ENCODE data around the gene RTP1. TPM values are rescaled to one million over a fixed set of nuclear protein-coding genes. Genes with fewer than 3 reads are reported as not detected.

RTP1 gene
- total and polyA plus RNA-seq, 2 experiments from 2014 or later: 4.4 to 6.3 TPM

DNA sequence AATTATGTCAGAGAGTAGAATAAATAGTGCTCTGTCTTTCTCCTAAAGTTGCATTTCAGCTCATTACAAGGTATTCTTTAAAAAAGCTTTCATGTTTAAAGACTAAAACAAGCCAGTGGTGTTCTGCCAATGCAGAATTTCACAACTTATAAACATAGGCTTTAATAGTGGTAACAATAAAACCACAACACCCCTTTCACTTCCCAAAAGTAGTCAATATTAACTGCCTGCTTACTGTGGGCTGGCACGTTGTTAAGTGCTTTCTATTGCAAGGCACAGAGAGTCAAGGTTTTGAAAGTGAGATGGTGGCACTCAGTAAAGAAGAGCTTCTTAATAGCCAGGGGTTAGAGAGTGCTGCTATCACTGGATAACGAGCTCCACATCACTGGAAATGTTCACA is 8.4 kb upstream of the RTP1 start:
- H2AFZ ChIP-seq: no peak overlapping the region
- no peaks in the 10 kb centered on the region for H3K79me2 ChIP-seq (replicated peaks; ENCODE audit: insufficient read depth)
- ATAC-seq: no peak
- TF ChIP-seq, protein P1, sequence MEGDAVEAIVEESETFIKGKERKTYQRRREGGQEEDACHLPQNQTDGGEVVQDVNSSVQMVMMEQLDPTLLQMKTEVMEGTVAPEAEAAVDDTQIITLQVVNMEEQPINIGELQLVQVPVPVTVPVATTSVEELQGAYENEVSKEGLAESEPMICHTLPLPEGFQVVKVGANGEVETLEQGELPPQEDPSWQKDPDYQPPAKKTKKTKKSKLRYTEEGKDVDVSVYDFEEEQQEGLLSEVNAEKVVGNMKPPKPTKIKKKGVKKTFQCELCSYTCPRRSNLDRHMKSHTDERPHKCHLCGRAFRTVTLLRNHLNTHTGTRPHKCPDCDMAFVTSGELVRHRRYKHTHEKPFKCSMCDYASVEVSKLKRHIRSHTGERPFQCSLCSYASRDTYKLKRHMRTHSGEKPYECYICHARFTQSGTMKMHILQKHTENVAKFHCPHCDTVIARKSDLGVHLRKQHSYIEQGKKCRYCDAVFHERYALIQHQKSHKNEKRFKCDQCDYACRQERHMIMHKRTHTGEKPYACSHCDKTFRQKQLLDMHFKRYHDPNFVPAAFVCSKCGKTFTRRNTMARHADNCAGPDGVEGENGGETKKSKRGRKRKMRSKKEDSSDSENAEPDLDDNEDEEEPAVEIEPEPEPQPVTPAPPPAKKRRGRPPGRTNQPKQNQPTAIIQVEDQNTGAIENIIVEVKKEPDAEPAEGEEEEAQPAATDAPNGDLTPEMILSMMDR (conservative IDR thresholded peaks at IDR 0.05; ENCODE audit: low read depth in 2 of 2): no peak
- TF ChIP-seq, protein P2, sequence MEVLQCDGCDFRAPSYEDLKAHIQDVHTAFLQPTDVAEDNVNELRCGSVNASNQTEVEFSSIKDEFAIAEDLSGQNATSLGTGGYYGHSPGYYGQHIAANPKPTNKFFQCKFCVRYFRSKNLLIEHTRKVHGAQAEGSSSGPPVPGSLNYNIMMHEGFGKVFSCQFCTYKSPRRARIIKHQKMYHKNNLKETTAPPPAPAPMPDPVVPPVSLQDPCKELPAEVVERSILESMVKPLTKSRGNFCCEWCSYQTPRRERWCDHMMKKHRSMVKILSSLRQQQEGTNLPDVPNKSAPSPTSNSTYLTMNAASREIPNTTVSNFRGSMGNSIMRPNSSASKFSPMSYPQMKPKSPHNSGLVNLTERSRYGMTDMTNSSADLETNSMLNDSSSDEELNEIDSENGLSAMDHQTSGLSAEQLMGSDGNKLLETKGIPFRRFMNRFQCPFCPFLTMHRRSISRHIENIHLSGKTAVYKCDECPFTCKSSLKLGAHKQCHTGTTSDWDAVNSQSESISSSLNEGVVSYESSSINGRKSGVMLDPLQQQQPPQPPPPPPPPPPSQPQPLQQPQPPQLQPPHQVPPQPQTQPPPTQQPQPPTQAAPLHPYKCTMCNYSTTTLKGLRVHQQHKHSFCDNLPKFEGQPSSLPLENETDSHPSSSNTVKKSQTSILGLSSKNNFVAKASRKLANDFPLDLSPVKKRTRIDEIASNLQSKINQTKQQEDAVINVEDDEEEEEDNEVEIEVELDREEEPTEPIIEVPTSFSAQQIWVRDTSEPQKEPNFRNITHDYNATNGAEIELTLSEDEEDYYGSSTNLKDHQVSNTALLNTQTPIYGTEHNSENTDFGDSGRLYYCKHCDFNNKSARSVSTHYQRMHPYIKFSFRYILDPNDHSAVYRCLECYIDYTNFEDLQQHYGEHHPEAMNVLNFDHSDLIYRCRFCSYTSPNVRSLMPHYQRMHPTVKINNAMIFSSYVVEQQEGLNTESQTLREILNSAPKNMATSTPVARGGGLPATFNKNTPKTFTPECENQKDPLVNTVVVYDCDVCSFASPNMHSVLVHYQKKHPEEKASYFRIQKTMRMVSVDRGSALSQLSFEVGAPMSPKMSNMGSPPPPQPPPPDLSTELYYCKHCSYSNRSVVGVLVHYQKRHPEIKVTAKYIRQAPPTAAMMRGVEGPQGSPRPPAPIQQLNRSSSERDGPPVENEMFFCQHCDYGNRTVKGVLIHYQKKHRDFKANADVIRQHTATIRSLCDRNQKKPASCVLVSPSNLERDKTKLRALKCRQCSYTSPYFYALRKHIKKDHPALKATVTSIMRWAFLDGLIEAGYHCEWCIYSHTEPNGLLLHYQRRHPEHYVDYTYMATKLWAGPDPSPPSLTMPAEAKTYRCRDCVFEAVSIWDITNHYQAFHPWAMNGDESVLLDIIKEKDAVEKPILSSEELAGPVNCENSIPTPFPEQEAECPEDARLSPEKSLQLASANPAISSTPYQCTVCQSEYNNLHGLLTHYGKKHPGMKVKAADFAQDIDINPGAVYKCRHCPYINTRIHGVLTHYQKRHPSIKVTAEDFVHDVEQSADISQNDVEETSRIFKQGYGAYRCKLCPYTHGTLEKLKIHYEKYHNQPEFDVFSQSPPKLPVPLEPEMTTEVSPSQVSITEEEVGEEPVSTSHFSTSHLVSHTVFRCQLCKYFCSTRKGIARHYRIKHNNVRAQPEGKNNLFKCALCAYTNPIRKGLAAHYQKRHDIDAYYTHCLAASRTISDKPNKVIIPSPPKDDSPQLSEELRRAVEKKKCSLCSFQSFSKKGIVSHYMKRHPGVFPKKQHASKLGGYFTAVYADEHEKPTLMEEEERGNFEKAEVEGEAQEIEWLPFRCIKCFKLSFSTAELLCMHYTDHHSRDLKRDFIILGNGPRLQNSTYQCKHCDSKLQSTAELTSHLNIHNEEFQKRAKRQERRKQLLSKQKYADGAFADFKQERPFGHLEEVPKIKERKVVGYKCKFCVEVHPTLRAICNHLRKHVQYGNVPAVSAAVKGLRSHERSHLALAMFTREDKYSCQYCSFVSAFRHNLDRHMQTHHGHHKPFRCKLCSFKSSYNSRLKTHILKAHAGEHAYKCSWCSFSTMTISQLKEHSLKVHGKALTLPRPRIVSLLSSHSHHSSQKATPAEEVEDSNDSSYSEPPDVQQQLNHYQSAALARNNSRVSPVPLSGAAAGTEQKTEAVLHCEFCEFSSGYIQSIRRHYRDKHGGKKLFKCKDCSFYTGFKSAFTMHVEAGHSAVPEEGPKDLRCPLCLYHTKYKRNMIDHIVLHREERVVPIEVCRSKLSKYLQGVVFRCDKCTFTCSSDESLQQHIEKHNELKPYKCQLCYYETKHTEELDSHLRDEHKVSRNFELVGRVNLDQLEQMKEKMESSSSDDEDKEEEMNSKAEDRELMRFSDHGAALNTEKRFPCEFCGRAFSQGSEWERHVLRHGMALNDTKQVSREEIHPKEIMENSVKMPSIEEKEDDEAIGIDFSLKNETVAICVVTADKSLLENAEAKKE (CRISPR knock-in tag; IDR thresholded peaks at IDR 0.05): no peak
- TF ChIP-seq, protein P3, sequence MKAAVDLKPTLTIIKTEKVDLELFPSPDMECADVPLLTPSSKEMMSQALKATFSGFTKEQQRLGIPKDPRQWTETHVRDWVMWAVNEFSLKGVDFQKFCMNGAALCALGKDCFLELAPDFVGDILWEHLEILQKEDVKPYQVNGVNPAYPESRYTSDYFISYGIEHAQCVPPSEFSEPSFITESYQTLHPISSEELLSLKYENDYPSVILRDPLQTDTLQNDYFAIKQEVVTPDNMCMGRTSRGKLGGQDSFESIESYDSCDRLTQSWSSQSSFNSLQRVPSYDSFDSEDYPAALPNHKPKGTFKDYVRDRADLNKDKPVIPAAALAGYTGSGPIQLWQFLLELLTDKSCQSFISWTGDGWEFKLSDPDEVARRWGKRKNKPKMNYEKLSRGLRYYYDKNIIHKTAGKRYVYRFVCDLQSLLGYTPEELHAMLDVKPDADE (IDR thresholded peaks at IDR 0.05): no peak
- TF ChIP-seq EZH2 (IDR thresholded peaks at IDR 0.05; ENCODE audit: low read depth, unreplicated experiment): no peak
- TF ChIP-seq JUNB (IDR thresholded peaks at IDR 0.05; ENCODE audit: unreplicated experiment): no peak
- no peak for TF ChIP-seq ZNF114 (CRISPR knock-in tag; IDR thresholded peaks at IDR 0.05)
- no peak for TF ChIP-seq NANOG (IDR thresholded peaks at IDR 0.05; ENCODE audit: borderline replicate concordance)
- TF ChIP-seq STAT1 (IDR thresholded peaks at IDR 0.05; ENCODE audit: unreplicated experiment): no peak
- TF ChIP-seq POLR2AphosphoS5 (IDR thresholded peaks at IDR 0.05; ENCODE audit: low read depth): no peak
- no peak for TF ChIP-seq CREB1 (CRISPR knock-in tag; IDR thresholded peaks at IDR 0.05; ENCODE audit: low read depth)
- TF ChIP-seq ZNF331 (CRISPR knock-in tag; IDR thresholded peaks at IDR 0.05; ENCODE audit: low read depth): no peak
- no peak for TF ChIP-seq EZH2phosphoT487 (IDR thresholded peaks at IDR 0.05; ENCODE audit: unreplicated experiment)
- TF ChIP-seq, protein P4, sequence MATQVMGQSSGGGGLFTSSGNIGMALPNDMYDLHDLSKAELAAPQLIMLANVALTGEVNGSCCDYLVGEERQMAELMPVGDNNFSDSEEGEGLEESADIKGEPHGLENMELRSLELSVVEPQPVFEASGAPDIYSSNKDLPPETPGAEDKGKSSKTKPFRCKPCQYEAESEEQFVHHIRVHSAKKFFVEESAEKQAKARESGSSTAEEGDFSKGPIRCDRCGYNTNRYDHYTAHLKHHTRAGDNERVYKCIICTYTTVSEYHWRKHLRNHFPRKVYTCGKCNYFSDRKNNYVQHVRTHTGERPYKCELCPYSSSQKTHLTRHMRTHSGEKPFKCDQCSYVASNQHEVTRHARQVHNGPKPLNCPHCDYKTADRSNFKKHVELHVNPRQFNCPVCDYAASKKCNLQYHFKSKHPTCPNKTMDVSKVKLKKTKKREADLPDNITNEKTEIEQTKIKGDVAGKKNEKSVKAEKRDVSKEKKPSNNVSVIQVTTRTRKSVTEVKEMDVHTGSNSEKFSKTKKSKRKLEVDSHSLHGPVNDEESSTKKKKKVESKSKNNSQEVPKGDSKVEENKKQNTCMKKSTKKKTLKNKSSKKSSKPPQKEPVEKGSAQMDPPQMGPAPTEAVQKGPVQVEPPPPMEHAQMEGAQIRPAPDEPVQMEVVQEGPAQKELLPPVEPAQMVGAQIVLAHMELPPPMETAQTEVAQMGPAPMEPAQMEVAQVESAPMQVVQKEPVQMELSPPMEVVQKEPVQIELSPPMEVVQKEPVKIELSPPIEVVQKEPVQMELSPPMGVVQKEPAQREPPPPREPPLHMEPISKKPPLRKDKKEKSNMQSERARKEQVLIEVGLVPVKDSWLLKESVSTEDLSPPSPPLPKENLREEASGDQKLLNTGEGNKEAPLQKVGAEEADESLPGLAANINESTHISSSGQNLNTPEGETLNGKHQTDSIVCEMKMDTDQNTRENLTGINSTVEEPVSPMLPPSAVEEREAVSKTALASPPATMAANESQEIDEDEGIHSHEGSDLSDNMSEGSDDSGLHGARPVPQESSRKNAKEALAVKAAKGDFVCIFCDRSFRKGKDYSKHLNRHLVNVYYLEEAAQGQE (IDR thresholded peaks at IDR 0.05; ENCODE audit: unreplicated experiment): no peak
- no peak for DNase-seq (ENCODE audit: low spot score)
- no peak overlapping the region for H3K4me3 ChIP-seq
- no peaks in the 10 kb centered on the region; the same call in 1 of the 2 replicates for H3K36me3 ChIP-seq (ENCODE audit: insufficient read depth)
- H3F3A ChIP-seq (replicated peaks; ENCODE audit: low read depth): peaks cover 9% of the 10 kb centered on the region
- Mint-ChIP-seq H3K27ac (no peak overlapping the region), H3K36me3 (ENCODE audit: low read depth) (no peaks in the 10 kb centered on the region), H3K4me1 (peaks cover 27% of the 10 kb centered on the region), H3K4me3 (no peak overlapping the region), H3K27me3 (ENCODE audit: insufficient read depth, low read depth, poor library complexity) (no peaks in the 10 kb centered on the region), H3K9me3 (no peaks in the 10 kb centered on the region; the same call in 2 of the 3 replicates)
- H4K20me1 ChIP-seq (replicated peaks; ENCODE audit: insufficient read depth): no peaks in the 10 kb centered on the region
- H3K27ac ChIP-seq (ENCODE audit: low read depth): no peak overlapping the region
- no peak overlapping the region for H3K4me2 ChIP-seq
- H3K27me3 ChIP-seq (ENCODE audit: insufficient read depth): no peaks in the 10 kb centered on the region
- peaks cover 28% of the 10 kb centered on the region for H3K4me1 ChIP-seq (ENCODE audit: insufficient read depth)
- peaks cover 42% of the 10 kb centered on the region for H3K9me2 ChIP-seq (ENCODE audit: insufficient read depth)
